ENCODE results near the gene GRAP2.

GRCh38 chr22:39984006-39984405 lies 83.1 kb downstream of the GRAP2 start:
- TF ChIP-seq CTCF (IDR thresholded peaks at IDR 0.05; ENCODE audit: low read depth, low read length) = no peak
- TF ChIP-seq POLR2A (IDR thresholded peaks at IDR 0.05; ENCODE audit: extremely low read depth, insufficient read length) = no peak
- TF ChIP-seq MYC (IDR thresholded peaks at IDR 0.05; ENCODE audit: low read depth, low read length) = no peak
- no peak for TF ChIP-seq MAX (IDR thresholded peaks at IDR 0.05; ENCODE audit: low read depth, low read length)
